RCC 7860 (cell line): ENCODE measurements around the gene UGT2B7.
"Not testable (repeated sequence)": the region's sequence is repeated elsewhere in the genome, so short reads cannot be mapped to it uniquely, and the experiment has no call there.

Source experiments
- DNase-seq: peaks from one replicate; pipeline ENCODE4 v3.0.0-alpha.2; 2015; ENCODE audit warnings: low spot score
- FAIRE-seq: peaks from 2 replicates; lab custom pipeline; 2012; peaks lifted over from hg19 to GRCh38; lab: Jason Lieb, UNC

Gene UGT2B7

GRCh38 chr4:69078852-69079251 is 17.4 kb upstream of the UGT2B7 start:
- no peak for DNase-seq
- no peak for FAIRE-seq

- no peak for FAIRE-seq
- DNase-seq, result no peak
Measured at GRCh38 chr4:69088473-69088872, 7.8 kb upstream of the UGT2B7 start.

DNA sequence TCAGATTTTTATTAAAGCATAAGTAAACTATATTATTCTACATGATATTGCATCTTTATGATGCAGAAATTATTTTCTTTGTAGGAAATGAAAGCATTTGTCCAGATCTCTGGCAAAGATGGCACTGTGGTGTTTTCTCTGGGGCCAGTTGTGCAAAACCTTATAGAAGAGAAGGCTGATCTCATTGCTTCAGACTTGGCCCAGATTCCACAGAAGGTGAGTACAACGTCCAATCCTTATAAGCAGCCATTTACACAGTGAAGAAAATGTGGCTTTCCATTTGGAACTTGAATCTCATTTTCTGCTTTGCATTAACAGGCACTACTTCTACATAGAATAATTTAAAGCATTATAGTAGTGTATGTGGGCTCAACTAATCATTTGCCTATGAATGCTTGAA is 6.9 kb upstream of the UGT2B7 start:
- FAIRE-seq, result no peak

DNA sequence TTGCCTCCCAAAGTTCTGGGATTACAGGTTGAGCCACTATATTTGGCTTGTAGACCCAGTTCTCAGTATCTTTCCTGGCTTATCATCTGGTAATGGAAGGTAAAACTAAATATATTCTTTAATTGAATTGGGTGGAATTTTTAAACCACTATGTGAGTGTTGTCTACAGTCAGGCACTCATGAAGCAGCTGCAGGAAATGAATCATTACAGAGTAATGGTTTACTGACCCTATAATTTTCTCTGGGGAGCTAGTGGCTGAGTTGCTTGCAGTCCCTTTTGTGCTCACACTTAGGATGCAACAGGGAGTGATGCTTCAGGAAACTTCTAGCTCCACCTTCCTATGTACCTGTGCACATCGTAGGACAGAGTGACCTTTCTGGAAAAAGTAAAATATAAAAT is 4.1 kb upstream of the UGT2B7 start:
- peak; percentile 82 for FAIRE-seq
- peak; percentile 70 for DNase-seq

More for the DNA sequence above, 6.9 kb upstream of the UGT2B7 start:
- no peak for DNase-seq

DNA sequence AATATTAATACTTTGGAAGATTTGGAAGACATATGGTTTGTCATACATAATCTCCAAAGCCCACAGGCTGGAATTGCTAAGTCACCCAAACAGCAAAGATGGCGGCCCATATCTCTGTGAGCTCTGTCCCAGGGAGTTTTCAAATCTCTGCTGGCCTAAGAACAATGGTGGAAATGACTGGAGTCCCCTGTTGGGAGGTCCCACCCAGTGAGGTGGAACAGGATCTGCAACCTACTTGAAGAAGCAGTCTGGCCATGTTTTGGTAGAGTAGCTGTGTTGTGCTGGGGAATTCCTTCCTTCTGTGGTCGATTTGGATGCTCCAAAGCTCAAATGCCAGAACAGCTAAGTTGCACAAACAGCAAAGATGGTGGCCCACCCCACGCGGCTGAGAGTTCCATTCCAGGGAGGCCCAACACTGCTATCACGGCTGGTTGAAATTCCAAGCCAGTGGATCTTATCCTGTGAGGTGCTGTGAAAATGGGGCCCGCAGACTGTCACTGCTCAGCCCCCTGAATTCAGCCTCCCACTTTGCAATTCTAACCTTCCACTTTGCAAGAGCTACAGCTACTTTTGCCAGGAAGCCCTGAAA is 3.2 kb upstream of the UGT2B7 start:
- DNase-seq (no peak), FAIRE-seq (no peak)

GRCh38 chr4:69093681-69094080 is 2.6 kb upstream of the UGT2B7 start:
- FAIRE-seq (no peak), DNase-seq (no peak)

DNA sequence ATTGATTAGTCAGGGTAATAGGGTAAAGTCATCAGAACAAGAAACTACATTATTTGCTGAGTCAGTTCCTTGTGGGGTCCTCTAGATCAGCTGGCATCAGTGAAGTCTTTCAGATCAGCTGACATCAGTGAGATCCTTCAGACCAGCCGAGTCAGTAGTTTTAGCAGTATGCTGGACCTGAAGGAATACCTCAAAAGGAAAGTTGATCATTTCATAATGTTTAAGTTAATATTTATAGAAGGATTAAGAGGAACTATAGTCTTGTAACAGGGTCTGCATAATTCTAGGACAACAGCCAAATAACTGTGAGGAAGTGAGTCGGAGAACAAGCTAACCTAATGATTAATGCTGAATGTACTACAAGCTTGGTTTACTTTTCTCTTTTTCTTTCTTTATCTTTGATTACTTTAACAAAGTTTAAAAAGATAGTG is 958 bp upstream of the UGT2B7 start:
- DNase-seq, result peak; percentile 97
- FAIRE-seq, result peak; percentile 99

- FAIRE-seq (no peak), DNase-seq (no peak)
Measured at GRCh38 chr4:69096810-69097209, 536 bp downstream of the UGT2B7 start.

- FAIRE-seq (no peak), DNase-seq (no peak)
Measured at GRCh38 chr4:69098470-69098869, 2.2 kb downstream of the UGT2B7 start.

GRCh38 chr4:69099910-69100309 is 3.6 kb downstream of the UGT2B7 start:
- DNase-seq (no peak), FAIRE-seq (no peak)

- FAIRE-seq, result peak; percentile 35
Measured at GRCh38 chr4:69102668-69103067, 6.4 kb downstream of the UGT2B7 start.

GRCh38 chr4:69104719-69105275 is 8.5 kb downstream of the UGT2B7 start:
- no peak for FAIRE-seq
- DNase-seq, result no peak

More at GRCh38 chr4:69102668-69103067, 6.4 kb downstream of the UGT2B7 start:
- not testable (repeated sequence) for DNase-seq

DNA sequence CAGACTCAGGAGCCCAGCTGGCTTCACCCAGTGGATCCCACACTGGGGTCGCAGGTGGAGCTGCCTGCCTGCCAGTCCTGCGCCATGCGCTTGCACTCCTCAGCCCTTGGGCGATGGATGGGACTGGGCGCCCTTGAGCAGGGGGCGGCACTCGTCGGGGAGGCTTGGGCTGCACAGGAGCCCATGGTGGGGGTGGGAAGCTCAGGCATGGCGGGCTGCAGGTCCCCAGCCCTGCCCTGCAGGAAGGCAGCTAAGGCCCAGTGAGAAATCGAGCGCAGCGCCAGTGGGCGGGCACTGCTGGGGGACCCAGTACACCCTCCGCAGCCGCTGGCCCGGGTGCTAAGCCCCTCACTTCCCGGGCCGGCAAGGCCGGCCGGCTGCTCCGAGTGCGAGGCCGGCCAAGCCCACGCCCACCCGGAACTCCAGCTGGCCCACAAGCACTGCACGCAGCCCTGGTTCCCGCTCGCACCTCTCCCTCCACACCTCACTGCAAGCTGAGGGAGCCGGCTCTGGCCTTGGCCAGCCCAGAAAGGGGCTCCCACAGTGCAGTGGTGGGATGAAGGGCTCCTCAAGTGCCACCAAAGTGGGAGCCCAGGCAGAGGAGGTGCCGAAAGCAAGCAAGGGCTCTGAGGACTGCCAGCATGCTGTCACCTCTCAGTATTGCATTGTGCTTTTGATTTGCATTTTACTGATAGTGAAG is 19.0 kb downstream of the UGT2B7 start:
- DNase-seq, FAIRE-seq: not testable (repeated sequence)

GRCh38 chr4:69115851-69116213 is 19.6 kb downstream of the UGT2B7 start:
- DNase-seq, result no peak
- no peak for FAIRE-seq

GRCh38 chr4:69116645-69117321 is 20.5 kb downstream of the UGT2B7 start:
- FAIRE-seq (no peak), DNase-seq (no peak)

- FAIRE-seq, result peak; percentile 20
- DNase-seq, result no peak
Measured at GRCh38 chr4:69120870-69121269, 24.6 kb downstream of the UGT2B7 start.

DNA sequence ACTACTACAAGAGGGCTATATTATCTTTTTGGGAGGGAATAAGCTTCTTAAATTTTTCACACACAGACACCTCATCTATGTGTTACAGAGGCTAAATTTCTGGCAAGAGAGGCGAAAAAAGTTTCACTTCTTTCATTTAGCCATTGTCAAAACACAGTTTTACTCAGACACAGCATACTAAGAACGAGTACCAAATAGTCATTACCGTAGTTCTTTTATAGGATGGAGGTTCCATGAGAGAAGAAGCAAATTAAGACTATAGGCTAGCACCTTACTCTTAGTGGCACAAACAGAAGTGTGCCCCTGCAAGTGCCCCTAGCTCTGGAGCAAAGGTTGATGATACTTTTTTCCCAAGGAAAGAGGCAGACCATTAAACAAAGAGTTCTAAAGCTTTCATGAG is 26.2 kb downstream of the UGT2B7 start:
- DNase-seq (no peak), FAIRE-seq (no peak)

DNA sequence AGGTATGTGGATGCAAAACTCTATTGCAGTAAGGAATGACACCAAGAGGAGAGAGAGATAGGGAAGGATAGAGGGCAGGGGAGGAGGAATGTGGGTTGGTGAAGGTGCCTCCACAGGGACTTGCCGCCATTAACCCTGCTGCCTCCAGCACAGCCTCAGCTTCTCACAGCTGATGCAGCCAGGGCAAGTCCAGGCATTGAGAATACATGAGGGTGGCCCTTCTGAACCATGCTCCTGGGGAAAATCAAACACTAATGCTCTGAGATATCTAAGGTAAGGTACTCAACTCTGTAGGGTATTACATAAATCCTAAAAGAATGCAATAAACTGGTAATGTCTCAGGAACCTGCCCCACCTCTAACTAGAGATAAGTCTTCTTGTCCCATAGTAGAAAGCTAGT is 28.7 kb downstream of the UGT2B7 start:
- DNase-seq (no peak), FAIRE-seq (no peak)

DNA sequence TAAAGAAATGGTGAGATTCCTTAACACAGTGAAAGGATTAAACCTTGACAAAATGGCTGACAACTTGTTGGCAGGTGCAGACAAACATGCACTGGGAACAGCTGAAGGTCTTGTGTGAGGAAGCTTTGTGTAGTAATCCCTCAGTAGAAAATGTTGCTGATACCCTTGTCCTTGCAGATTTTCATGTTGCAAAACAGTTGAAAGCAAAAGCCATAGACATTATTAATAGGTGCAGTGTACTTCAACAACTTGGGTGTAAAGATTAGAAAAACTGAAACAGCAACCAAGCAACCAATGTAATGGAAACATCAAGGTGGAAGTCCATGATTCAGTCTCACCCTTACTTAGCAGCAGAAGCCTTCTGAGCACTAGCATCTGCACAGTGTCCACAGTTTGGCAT is 29.8 kb downstream of the UGT2B7 start:
- no peak for DNase-seq
- FAIRE-seq, result no peak

- no peak for DNase-seq
- FAIRE-seq, result no peak
Measured at GRCh38 chr4:69133993-69134392, 37.7 kb downstream of the UGT2B7 start.

DNA sequence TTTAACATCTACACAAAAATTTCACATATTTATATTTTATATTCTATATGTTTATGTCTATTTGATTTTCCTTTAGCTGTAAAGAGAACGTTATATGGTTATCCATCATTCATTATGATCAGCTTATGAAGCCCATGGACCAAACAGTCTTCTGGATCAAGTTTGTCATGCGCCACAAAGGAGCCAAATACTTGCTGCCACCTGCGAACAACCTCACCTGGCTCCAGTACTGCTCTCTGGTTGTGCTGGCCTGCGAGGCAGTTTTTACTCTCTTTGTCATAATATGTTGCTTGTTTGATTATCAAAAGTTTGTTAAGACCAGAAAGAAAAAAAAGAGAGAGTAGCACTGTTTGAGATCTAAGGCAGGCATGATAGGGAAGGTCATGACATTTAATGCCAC is 38.2 kb downstream of the UGT2B7 start:
- DNase-seq (no peak), FAIRE-seq (peak; percentile 27)

DNA sequence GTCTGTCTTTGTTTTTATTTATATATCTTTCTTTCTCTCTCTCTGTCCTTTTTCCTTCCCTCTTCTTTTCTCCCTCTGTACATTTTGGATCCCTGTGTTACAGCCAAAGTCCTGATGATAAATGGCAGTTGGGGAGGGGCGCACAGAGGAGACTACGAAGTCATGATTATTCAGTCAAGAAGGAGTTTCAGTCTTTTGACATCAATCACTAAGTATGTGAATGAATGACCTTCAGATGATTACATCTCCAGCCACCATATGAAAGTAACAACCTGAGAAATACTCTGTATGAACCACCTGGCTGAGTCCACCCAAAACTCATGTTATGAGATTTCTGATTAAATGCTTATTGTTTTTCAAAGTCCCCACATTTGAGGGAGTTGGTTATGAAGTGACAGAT is 45.0 kb downstream of the UGT2B7 start:
- FAIRE-seq, result no peak
- DNase-seq, result no peak
